IMR-90 (cell line): ENCODE data around the gene TSC1.

Experiments used
- CEBPB ChIP-seq: IDR thresholded peaks from 2 replicates; pipeline ENCODE4 v1.6.1; 2012; ENCODE audit warnings: low read depth, low read length, improper control_type of control experiment
- FOS ChIP-seq: fragments of 150-350 bp; IDR thresholded peaks from 2 replicates; pipeline ENCODE4 v1.6.1; 2016; ENCODE audit warnings: low read depth, low read length
- MAZ ChIP-seq: IDR thresholded peaks from 2 replicates; pipeline ENCODE4 v1.6.1; 2012; ENCODE audit warnings: low read depth, mild to moderate bottlenecking, low read length, improper control_type of control experiment, moderate library complexity, borderline replicate concordance
- MXI1 ChIP-seq: IDR thresholded peaks from 2 replicates; pipeline ENCODE4 v1.6.1; 2012; ENCODE audit warnings: low read depth, mild to moderate bottlenecking, low read length, moderate library complexity, borderline replicate concordance
- NFE2L2 ChIP-seq: fragments of 150-350 bp; IDR thresholded peaks from 2 replicates; pipeline ENCODE4 v1.6.1; 2016; ENCODE audit warnings: low read depth, mild to moderate bottlenecking, low read length
- POLR2A ChIP-seq: IDR thresholded peaks from 2 replicates; pipeline ENCODE4 v1.6.1; 2012; ENCODE audit warnings: mild to moderate bottlenecking, low read depth, low read length
- RAD21 ChIP-seq: IDR thresholded peaks from 2 replicates; pipeline ENCODE4 v1.6.1; 2012; ENCODE audit warnings: low read length, improper control_type of control experiment
- RCOR1 ChIP-seq: IDR thresholded peaks from 2 replicates; pipeline ENCODE4 v1.6.1; 2012; ENCODE audit warnings: mild to moderate bottlenecking, low read length, improper control_type of control experiment; ENCODE audit not compliant: insufficient replicate concordance
- RFX5 ChIP-seq: IDR thresholded peaks from 2 replicates; pipeline ENCODE4 v1.8.0; 2012; ENCODE audit warnings: low read depth, mild to moderate bottlenecking, low read length, moderate library complexity
- SMC3 ChIP-seq: fragments of 150-350 bp; IDR thresholded peaks from 2 replicates; pipeline ENCODE4 v1.6.1; 2016; ENCODE audit warnings: low read depth, mild to moderate bottlenecking, antibody characterized with exemption, low read length, moderate library complexity
- TF ChIP-seq, protein P1 (sequence below): conservative IDR thresholded peaks from 2 replicates; pipeline ENCODE4 v1.5.1; 2012; ENCODE audit warnings: mild to moderate bottlenecking, low read depth, low read length, improper control_type of control experiment
- TF ChIP-seq, protein P2 (sequence below): fragments of 150-350 bp; IDR thresholded peaks from 2 replicates; pipeline ENCODE4 v1.6.1; 2017; ENCODE audit warnings: mild to moderate bottlenecking, antibody characterized with exemption, low read length, low read depth

DNA sequence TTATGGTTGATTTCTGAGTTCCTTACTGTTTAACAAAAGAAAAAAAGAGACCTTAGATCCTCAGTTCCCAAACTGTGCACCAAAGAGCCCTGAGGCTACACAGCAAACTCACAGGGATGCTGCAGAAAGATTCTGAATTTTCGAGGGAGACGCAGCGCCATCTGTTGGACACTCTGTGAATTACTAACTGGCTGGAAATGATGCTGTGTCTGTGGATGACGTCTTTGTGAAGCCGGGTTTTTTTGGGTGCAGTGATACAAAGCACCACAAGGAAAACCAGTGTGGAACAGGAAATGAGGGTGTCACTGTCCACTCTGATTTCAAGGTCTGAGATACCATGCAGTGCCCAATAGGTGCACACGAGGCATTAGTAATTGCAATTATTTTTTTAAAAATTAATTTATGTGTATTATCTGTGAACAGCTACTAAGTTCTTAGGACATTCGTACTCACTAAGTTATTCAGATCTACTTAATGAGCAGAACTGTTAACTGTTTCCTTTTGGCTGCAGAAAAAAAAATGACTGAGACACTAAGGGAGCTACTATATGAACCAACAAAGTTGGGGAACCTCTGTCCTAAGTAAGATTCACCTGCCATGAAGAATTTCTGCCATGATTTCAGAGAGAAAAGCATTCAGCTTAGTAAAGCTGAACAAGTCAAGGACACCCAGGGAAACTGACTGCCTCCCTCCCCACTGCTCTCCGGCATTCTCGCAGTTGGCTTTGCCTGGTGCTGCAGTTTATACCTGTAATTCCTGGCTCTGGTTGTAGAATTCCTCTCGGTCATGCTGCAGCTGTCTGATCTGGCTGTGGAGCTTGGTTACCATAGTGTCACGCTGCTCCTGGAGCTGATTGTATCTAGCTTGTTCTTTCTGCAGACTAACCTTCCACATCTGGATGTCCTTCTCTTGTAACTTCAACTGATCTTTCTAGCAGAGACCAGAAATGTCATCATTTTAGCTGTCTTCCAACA is 42.3 kb downstream of the TSC1 start:
- peak; percentile 63 for TF ChIP-seq RAD21
- TF ChIP-seq, protein P1, sequence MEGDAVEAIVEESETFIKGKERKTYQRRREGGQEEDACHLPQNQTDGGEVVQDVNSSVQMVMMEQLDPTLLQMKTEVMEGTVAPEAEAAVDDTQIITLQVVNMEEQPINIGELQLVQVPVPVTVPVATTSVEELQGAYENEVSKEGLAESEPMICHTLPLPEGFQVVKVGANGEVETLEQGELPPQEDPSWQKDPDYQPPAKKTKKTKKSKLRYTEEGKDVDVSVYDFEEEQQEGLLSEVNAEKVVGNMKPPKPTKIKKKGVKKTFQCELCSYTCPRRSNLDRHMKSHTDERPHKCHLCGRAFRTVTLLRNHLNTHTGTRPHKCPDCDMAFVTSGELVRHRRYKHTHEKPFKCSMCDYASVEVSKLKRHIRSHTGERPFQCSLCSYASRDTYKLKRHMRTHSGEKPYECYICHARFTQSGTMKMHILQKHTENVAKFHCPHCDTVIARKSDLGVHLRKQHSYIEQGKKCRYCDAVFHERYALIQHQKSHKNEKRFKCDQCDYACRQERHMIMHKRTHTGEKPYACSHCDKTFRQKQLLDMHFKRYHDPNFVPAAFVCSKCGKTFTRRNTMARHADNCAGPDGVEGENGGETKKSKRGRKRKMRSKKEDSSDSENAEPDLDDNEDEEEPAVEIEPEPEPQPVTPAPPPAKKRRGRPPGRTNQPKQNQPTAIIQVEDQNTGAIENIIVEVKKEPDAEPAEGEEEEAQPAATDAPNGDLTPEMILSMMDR: peak; percentile 88
- TF ChIP-seq POLR2A: no peak
- TF ChIP-seq, protein P2, sequence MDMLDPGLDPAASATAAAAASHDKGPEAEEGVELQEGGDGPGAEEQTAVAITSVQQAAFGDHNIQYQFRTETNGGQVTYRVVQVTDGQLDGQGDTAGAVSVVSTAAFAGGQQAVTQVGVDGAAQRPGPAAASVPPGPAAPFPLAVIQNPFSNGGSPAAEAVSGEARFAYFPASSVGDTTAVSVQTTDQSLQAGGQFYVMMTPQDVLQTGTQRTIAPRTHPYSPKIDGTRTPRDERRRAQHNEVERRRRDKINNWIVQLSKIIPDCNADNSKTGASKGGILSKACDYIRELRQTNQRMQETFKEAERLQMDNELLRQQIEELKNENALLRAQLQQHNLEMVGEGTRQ: no peak
- TF ChIP-seq SMC3: peak; percentile 60
- no peak for TF ChIP-seq MAZ
- TF ChIP-seq FOS: no peak
- TF ChIP-seq CEBPB: no peak
- no peak for TF ChIP-seq RFX5
- no peak for TF ChIP-seq RCOR1
- TF ChIP-seq MXI1: no peak
- TF ChIP-seq NFE2L2: no peak
